ENCODE results near the gene RASGEF1C.

The RASGEF1C gene

DNA sequence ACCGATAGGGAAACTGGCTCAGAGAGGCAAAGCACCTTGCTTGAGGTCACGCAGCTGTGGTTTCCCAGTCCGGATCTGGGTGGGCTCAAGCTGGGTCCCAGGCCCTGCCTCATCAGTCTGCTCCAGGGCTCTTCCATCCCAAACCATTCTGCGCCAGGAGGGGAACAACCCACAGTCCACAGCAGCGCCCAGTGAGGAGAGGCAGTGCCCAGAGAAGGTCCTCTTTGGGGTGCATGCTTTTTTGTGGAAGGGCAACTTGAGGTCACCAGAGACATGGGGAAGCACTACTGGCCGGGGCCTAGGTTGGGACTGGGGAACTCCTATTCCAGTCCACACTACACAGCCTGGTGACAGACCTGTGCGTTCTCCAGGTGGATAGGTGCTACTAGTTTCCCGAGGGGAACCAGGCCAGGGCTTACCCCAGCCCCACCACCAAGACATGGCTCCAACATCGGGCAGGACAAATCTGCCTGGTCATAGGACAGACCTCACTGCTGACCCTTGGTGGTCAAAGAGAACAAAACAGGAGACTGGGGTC lies 75.0 kb downstream of the RASGEF1C start:
- Histone ChIP-seq H4K20me1 (no peaks in the 10 kb centered on the region; a peak in 1 of 22 replicates), H3K4me2 (peak overlapping the region in 4 of 11 experiments; percentile 7 to 88 (median 62); a peak in 6 of 22 replicates), H3K9me3 (replicated peaks in 1 of 11) (peaks cover 0 to 13% (median 0%) of the 10 kb centered on the region in 11 experiments; a peak in 3 of 22 replicates), H3K4me3 (no peak overlapping the region), H3K36me3 (no peaks in the 10 kb centered on the region), H3K4me1 (peaks cover 13 to 46% (median 19%) of the 10 kb centered on the region in 10 experiments), H3K27ac (no peak overlapping the region), H3K27me3 (no peaks in the 10 kb centered on the region), H3K9ac (no peak overlapping the region)
- TF ChIP-seq Cebpa-rat (IDR thresholded peaks at IDR 0.05), result no peak

DNA sequence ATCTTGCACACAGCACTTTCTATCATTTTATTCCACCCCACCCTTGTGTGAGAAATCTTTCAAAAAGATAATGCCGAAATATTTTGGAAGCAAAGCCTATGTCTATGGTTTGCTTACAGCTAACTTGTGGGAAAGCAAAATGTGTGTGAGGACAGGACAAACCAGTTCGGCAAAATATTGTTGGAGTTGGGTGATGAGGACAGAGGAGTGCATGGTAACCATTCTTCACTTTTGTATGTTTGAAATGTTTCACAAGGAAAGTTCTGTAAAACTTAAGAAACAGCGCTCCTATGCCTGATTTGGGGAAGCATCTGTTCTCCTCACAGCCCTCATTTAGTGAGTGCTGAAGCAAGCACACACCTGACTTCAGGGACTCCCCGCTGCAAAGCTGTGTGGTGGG lies 75.5 kb downstream of the RASGEF1C start:
- Histone ChIP-seq H3K9me3 (replicated peaks in 1 of 11) (peaks cover 0 to 13% (median 0%) of the 10 kb centered on the region in 11 experiments; a peak in 3 of 22 replicates), H3K36me3 (no peaks in the 10 kb centered on the region), H3K27ac (no peak overlapping the region), H3K27me3 (no peaks in the 10 kb centered on the region), H3K9ac (no peak overlapping the region), H3K4me2 (peak overlapping the region in 3 of 11 experiments; percentile 35 to 88 (median 88); a peak in 6 of 22 replicates), H4K20me1 (no peaks in the 10 kb centered on the region), H3K4me3 (no peak overlapping the region), H3K4me1 (peaks cover 13 to 46% (median 20%) of the 10 kb centered on the region in 10 experiments)
- no peak for TF ChIP-seq Cebpa-rat (IDR thresholded peaks at IDR 0.05)

DNA sequence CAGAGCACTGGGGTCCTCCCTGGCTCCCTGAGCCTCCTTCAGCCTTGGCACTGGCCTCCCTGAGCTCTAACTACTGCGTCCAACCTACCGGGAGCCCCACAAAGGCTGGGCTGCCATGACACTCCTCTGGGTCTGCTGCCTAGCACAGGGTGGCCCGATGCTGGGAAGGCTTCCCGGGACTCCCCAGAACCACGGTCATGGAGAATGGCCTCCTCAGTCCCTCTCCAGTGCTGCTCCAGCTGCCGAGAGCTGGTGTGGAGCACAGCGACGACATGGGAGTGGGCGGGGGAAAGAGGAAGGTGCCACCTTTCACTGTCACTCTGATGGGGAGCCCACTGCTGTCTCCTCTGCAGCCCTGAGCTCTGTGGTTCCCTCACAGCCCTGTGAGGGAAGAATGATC lies 76.0 kb downstream of the RASGEF1C start:
- no peak overlapping the region for H3K4me3 ChIP-seq
- H3K4me1 ChIP-seq, result peaks cover 18 to 49% (median 25%) of the 10 kb centered on the region in 10 experiments
- no peaks in the 10 kb centered on the region for H3K27me3 ChIP-seq
- H3K4me2 ChIP-seq, result peak overlapping the region in 3 of 11 experiments; percentile 35 to 88 (median 88); a peak in 5 of 22 replicates
- H3K9me3 ChIP-seq (replicated peaks in 1 of 11), result peaks cover 0 to 13% (median 0%) of the 10 kb centered on the region in 11 experiments; a peak in 3 of 22 replicates
- TF ChIP-seq Cebpa-rat (IDR thresholded peaks at IDR 0.05), result no peak
- H4K20me1 ChIP-seq, result no peaks in the 10 kb centered on the region
- H3K36me3 ChIP-seq, result no peaks in the 10 kb centered on the region
- H3K27ac ChIP-seq, result no peak overlapping the region
- H3K9ac ChIP-seq, result no peak overlapping the region

DNA sequence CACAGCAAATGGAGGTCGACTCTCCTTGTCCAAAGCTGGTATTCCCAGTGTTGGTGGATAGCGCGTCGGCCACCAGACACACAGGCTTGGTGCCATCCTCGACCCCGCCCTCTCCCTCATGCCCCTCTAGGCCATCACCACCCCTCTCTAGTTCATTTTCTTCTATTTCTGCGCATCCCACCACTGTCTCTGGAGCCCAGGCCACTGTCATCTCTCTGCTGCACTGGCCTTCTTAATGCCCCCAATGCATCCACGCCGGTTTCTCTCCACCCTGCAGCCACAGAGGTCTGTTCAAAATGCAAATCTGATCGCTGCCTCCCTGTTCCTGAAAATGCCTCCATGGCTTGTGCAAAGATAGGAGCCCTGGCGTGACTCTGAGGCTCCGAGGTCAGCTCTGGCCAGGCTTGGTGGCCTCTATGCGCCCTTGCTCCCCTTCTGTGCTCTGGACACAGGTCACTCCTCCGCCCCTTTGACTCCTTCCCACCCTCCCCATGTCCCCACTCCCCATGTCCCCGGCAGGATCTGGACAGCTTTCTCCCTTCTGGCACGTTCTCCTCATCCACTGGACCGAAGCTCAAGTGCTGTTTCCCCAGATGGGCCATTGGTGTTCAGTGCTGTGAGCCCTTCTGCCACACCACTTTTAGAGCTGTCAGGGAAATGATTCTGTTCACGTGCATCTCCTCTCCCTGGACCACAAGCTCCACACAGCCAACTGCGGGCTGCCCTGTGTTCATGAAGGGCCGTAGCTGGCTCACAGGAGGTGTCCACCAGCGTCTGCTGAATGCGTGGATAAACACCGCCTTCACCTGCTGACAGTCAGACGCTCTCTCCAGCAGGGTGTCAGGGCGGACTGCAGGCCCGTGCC lies 77.9 kb downstream of the RASGEF1C start:
- Histone ChIP-seq H3K36me3 (no peaks in the 10 kb centered on the region), H3K9ac (no peak overlapping the region), H4K20me1 (no peaks in the 10 kb centered on the region), H3K4me1 (peaks cover 29 to 51% (median 35%) of the 10 kb centered on the region in 10 experiments), H3K9me3 (replicated peaks in 1 of 11) (peaks cover 0 to under 1% (median 0%) of the 10 kb centered on the region in 11 experiments; a peak in 2 of 22 replicates), H3K27me3 (no peaks in the 10 kb centered on the region), H3K4me2 (no peak overlapping the region), H3K4me3 (no peak overlapping the region), H3K27ac (no peak overlapping the region)
- TF ChIP-seq Cebpa-rat (IDR thresholded peaks at IDR 0.05), result no peak

GRCh38 chr5:180130291-180130869 lies 78.6 kb downstream of the RASGEF1C start:
- H3K36me3 ChIP-seq, result no peaks in the 10 kb centered on the region
- H4K20me1 ChIP-seq, result no peaks in the 10 kb centered on the region
- peaks cover 22 to 43% (median 29%) of the 10 kb centered on the region in 10 experiments for H3K4me1 ChIP-seq
- H3K9ac ChIP-seq, result no peak overlapping the region
- no peaks in the 10 kb centered on the region for H3K9me3 ChIP-seq (replicated peaks in 1 of 11)
- no peak overlapping the region for H3K27ac ChIP-seq
- H3K4me3 ChIP-seq, result no peak overlapping the region
- no peak for TF ChIP-seq Cebpa-rat (IDR thresholded peaks at IDR 0.05)
- no peak overlapping the region for H3K4me2 ChIP-seq
- H3K27me3 ChIP-seq, result no peaks in the 10 kb centered on the region

DNA sequence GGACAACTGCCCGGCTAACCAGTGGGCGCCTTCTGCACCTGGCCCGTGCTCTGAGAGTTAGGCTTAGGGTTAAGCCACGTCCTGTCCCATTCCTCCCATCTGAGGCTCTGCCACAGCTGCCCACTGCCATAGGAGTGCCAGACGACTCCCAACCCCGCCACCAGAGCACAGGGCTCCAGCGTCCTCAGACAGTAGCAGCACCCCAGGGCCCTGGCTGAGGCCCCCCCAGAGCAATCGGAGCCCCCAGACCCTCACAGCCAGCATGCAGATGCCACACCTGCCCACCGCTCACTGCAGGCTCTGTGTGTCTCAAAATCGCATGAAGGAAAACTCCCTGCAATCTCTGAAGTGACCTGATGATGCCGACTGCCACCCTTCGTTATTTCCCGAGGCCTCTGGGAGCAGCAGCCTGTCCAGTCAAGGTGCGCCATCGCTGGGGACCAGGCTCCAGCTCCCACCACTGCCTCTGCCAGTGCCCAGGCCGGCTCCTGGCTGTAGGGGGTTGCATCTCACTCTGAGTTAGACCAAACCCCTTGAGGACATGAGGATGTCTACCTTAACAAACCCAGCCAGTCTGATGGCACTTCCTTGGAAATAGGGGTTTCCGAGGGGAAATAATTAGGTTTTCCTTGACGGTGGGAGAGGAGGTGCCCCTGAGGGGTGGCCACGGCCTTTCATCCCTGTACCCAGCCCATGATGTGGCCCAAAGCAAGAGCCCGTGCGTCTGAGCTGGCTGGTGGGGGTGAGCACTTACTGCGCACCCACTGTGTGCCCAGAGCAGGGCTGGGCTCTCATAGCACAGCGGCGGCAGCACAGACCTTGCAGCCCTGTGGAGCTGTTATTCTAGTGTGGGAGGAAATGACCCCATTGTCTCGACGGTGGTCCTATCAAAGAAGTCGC lies 79.5 kb downstream of the RASGEF1C start:
- Histone ChIP-seq H4K20me1 (no peaks in the 10 kb centered on the region), H3K36me3 (no peaks in the 10 kb centered on the region), H3K4me3 (no peak overlapping the region), H3K4me1 (peaks cover 16 to 35% (median 24%) of the 10 kb centered on the region in 10 experiments), H3K9ac (no peak overlapping the region), H3K9me3 (replicated peaks in 1 of 11) (no peaks in the 10 kb centered on the region), H3K4me2 (no peak overlapping the region), H3K27ac (no peak overlapping the region), H3K27me3 (no peaks in the 10 kb centered on the region)
- no peak for TF ChIP-seq Cebpa-rat (IDR thresholded peaks at IDR 0.05)

GRCh38 chr5:180128671-180129261 lies 80.2 kb downstream of the RASGEF1C start:
- Histone ChIP-seq H3K4me2 (peak overlapping the region in 8 of 11 experiments; percentile 69 to 87 (median 78); a peak in 13 of 22 replicates), H3K27ac (peak overlapping the region in 1 of 11 experiments; percentile 53; a peak in 1 of 22 replicates), H3K27me3 (no peaks in the 10 kb centered on the region), H3K4me1 (peaks cover 16 to 28% (median 23%) of the 10 kb centered on the region in 10 experiments), H3K9me3 (replicated peaks in 1 of 11) (no peaks in the 10 kb centered on the region), H3K9ac (no peak overlapping the region), H3K36me3 (no peaks in the 10 kb centered on the region), H4K20me1 (no peaks in the 10 kb centered on the region), H3K4me3 (no peak overlapping the region)
- no peak for TF ChIP-seq Cebpa-rat (IDR thresholded peaks at IDR 0.05)
